ENCODE measurements around the gene GSTO1. TPM values are rescaled to one million over a fixed set of nuclear protein-coding genes. Genes with fewer than 3 reads are reported as not detected.

The GSTO1 gene
- total and polyA plus RNA-seq, 2 experiments from 2014 or later, result 143 to 387 TPM

- Histone ChIP-seq H3K36me3 (ENCODE audit: low read depth) (peaks cover 16% of the 10 kb centered on the region), H4K20me1 (ENCODE audit: insufficient read depth) (no peaks in the 10 kb centered on the region; the same call in 1 of the 2 replicates), H3F3A (ENCODE audit: insufficient read depth) (peaks cover 43% of the 10 kb centered on the region), H3K79me2 (ENCODE audit: insufficient read depth) (peaks cover 48% of the 10 kb centered on the region), H3K4me1 (ENCODE audit: insufficient read depth) (peaks cover 34% of the 10 kb centered on the region), H3K4me2 (ENCODE audit: unreplicated experiment) (peak overlapping the region; percentile 95), H3K9me3 (ENCODE audit: low read depth) (no peaks in the 10 kb centered on the region), H3K27me3 (replicated peaks; ENCODE audit: insufficient read depth) (no peaks in the 10 kb centered on the region), H3K9ac (peak overlapping the region; percentile 97), H3K4me3 (peak overlapping the region; percentile 97), H2AFZ (peak overlapping the region; percentile 94), H3K27ac (peak overlapping the region; percentile 96), H3K9me2 (ENCODE audit: insufficient read depth) (no peaks in the 10 kb centered on the region)
- in situ Hi-C loops (cut with MboI), result no loop called here
- DNase-seq, result peak; percentile 17
- 72 to 76% methylated on average over 10 of the region's 10 CpGs for WGBS, 2 experiments (ENCODE audit: low coverage in 1 of 2, low lambda C conversion rate in 2 of 2, missing lambda C conversion rate in 2 of 2)
- TF ChIP-seq EZH2phosphoT487 (IDR thresholded peaks at IDR 0.05; ENCODE audit: insufficient read depth, low read depth), result no peak
- TF ChIP-seq EZH2 (IDR thresholded peaks at IDR 0.05; ENCODE audit: insufficient read depth, poor library complexity, severe bottlenecking), result no peak
Measured at GRCh38 chr10:104253606-104254410, 884 bp upstream of the GSTO1 start.

DNA sequence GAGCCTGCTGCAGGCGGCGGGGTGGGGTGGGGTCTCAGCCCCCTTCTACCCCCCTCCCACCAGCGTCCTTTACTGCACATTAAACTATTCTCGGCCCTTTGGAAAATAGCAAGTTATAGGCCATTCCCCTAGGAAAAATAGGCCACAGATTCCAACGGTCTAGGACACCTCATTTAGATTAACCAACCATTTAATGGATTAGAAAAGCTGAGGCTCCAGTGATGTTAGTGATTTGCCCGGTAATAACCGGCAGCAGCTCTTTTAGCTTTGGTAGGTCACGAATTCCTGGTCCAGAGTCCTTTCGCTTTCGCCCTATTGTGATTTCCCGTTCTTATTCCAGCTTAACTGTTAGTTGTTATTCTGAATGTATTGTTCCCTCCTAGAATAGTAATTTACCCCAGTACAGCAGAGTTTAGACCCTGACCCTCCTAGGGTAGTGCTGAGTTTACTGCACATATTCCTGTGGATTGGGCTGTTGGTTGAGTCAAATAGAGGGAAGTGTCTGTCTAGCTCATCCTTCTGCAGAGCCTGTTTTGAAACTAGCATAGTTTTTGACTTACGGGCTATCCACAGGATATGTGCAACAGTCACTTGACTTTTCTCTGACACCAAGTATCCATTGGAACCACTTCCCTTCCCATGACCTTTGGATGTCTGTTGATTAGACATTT lies 754 bp downstream of the GSTO1 start:
- DNase-seq, result peak; percentile 90
- Histone ChIP-seq H3K4me1 (ENCODE audit: insufficient read depth) (peaks cover 50% of the 10 kb centered on the region), H3K9me3 (ENCODE audit: low read depth) (no peaks in the 10 kb centered on the region), H2AFZ (peak overlapping the region; percentile 94), H3F3A (ENCODE audit: insufficient read depth) (peaks cover 60% of the 10 kb centered on the region), H3K27me3 (replicated peaks; ENCODE audit: insufficient read depth) (no peaks in the 10 kb centered on the region), H3K4me2 (ENCODE audit: unreplicated experiment) (peak overlapping the region; percentile 95), H4K20me1 (ENCODE audit: insufficient read depth) (no peaks in the 10 kb centered on the region; the same call in 1 of the 2 replicates), H3K36me3 (ENCODE audit: low read depth) (peaks cover 26% of the 10 kb centered on the region), H3K9ac (peak overlapping the region; percentile 97), H3K9me2 (ENCODE audit: insufficient read depth) (no peaks in the 10 kb centered on the region), H3K27ac (peak overlapping the region; percentile 96), H3K4me3 (peak overlapping the region; percentile 97), H3K79me2 (ENCODE audit: insufficient read depth) (peaks cover 53% of the 10 kb centered on the region)
- in situ Hi-C loops (cut with MboI), result no loop called here
- no peak for TF ChIP-seq EZH2phosphoT487 (IDR thresholded peaks at IDR 0.05; ENCODE audit: insufficient read depth, low read depth)
- no peak for TF ChIP-seq EZH2 (IDR thresholded peaks at IDR 0.05; ENCODE audit: insufficient read depth, poor library complexity, severe bottlenecking)
- 1 to 2% methylated on average over 12 of the region's 12 CpGs for WGBS, 2 experiments (ENCODE audit: low coverage in 1 of 2, low lambda C conversion rate in 2 of 2, missing lambda C conversion rate in 2 of 2)

- peaks cover 60% of the 10 kb centered on the region for H3K79me2 ChIP-seq (ENCODE audit: insufficient read depth)
- peak overlapping the region; percentile 95 for H3K4me2 ChIP-seq (ENCODE audit: unreplicated experiment)
- TF ChIP-seq EZH2 (IDR thresholded peaks at IDR 0.05; ENCODE audit: insufficient read depth, poor library complexity, severe bottlenecking) (no peak), EZH2phosphoT487 (IDR thresholded peaks at IDR 0.05; ENCODE audit: insufficient read depth, low read depth) (no peak)
- no peak overlapping the region for H2AFZ ChIP-seq
- peak; percentile 34 for DNase-seq
- no peaks in the 10 kb centered on the region; the same call in 1 of the 2 replicates for H4K20me1 ChIP-seq (ENCODE audit: insufficient read depth)
- no peaks in the 10 kb centered on the region for H3K9me3 ChIP-seq (ENCODE audit: low read depth)
- in situ Hi-C loops (cut with MboI), result no loop called here
- peaks cover 60% of the 10 kb centered on the region for H3K4me1 ChIP-seq (ENCODE audit: insufficient read depth)
- H3K9ac ChIP-seq, result peak overlapping the region; percentile 97
- H3K27ac ChIP-seq, result peak overlapping the region; percentile 96
- H3F3A ChIP-seq (ENCODE audit: insufficient read depth), result peaks cover 69% of the 10 kb centered on the region
- WGBS, 2 experiments (ENCODE audit: low coverage in 1 of 2, low lambda C conversion rate in 2 of 2, missing lambda C conversion rate in 2 of 2), result 3 to 8% methylated on average over 1 of the region's 1 CpG
- no peaks in the 10 kb centered on the region for H3K9me2 ChIP-seq (ENCODE audit: insufficient read depth)
- no peaks in the 10 kb centered on the region for H3K27me3 ChIP-seq (replicated peaks; ENCODE audit: insufficient read depth)
- H3K36me3 ChIP-seq (ENCODE audit: low read depth), result peaks cover 32% of the 10 kb centered on the region
- H3K4me3 ChIP-seq, result peak overlapping the region; percentile 97
Measured at GRCh38 chr10:104256335-104256961, 1.8 kb downstream of the GSTO1 start.

- DNase-seq, result no peak
- H3K27ac ChIP-seq, result peak overlapping the region; percentile 96
- H3K9me2 ChIP-seq (ENCODE audit: insufficient read depth), result no peaks in the 10 kb centered on the region
- H3K36me3 ChIP-seq (ENCODE audit: low read depth), result peaks cover 40% of the 10 kb centered on the region
- peaks cover 62% of the 10 kb centered on the region for H3K4me1 ChIP-seq (ENCODE audit: insufficient read depth)
- TF ChIP-seq EZH2phosphoT487 (IDR thresholded peaks at IDR 0.05; ENCODE audit: insufficient read depth, low read depth) (no peak), EZH2 (IDR thresholded peaks at IDR 0.05; ENCODE audit: insufficient read depth, poor library complexity, severe bottlenecking) (no peak)
- 72 to 75% methylated on average over 5 of the region's 5 CpGs for WGBS, 2 experiments (ENCODE audit: low coverage in 1 of 2, low lambda C conversion rate in 2 of 2, missing lambda C conversion rate in 2 of 2)
- H3K4me3 ChIP-seq, result peak overlapping the region; percentile 97
- in situ Hi-C loops (cut with MboI), result no loop called here
- H2AFZ ChIP-seq, result no peak overlapping the region
- H3F3A ChIP-seq (ENCODE audit: insufficient read depth), result peaks cover 73% of the 10 kb centered on the region
- peak overlapping the region; percentile 95 for H3K4me2 ChIP-seq (ENCODE audit: unreplicated experiment)
- no peaks in the 10 kb centered on the region; the same call in 1 of the 2 replicates for H4K20me1 ChIP-seq (ENCODE audit: insufficient read depth)
- H3K9ac ChIP-seq, result peak overlapping the region; percentile 97
- H3K9me3 ChIP-seq (ENCODE audit: low read depth), result no peaks in the 10 kb centered on the region
- H3K27me3 ChIP-seq (replicated peaks; ENCODE audit: insufficient read depth), result no peaks in the 10 kb centered on the region
- peaks cover 68% of the 10 kb centered on the region for H3K79me2 ChIP-seq (ENCODE audit: insufficient read depth)
Measured at GRCh38 chr10:104257235-104257634, 2.5 kb downstream of the GSTO1 start.
